Astrocyte of the spinal cord (primary cell): ENCODE measurements around the gene F2RL2.

Source experiments
- DNase-seq: peaks from one replicate; pipeline ENCODE4 v3.0.0; 2011; ENCODE audit warnings: low read depth, low spot score
- H3K4me3 ChIP-seq: 2 replicates; pipeline ENCODE4 v1.5.1; 2011; ENCODE audit warnings: low read depth, mild to moderate bottlenecking, low read length, moderate library complexity
- in situ Hi-C: cut with HindIII; loops from 2 replicates; pipeline ENCODE4 v1.10.0; 2017; ENCODE audit warnings: low sequenced_read_pairs
- TF ChIP-seq, protein P1 (sequence below): IDR thresholded peaks from 2 replicates; pipeline ENCODE4 v1.5.1; 2012; ENCODE audit warnings: low read depth, mild to moderate bottlenecking, low read length, inconsistent platforms

F2RL2 gene

GRCh38 chr5:76622973-76623596, at the start of gene F2RL2:
Gene F2RL2, minus strand, starts transcription at chr5:76623403. Its CDS starts 173 bp downstream, at chr5:76623230.
- peak; percentile 82 for DNase-seq
- TF ChIP-seq, protein P1, sequence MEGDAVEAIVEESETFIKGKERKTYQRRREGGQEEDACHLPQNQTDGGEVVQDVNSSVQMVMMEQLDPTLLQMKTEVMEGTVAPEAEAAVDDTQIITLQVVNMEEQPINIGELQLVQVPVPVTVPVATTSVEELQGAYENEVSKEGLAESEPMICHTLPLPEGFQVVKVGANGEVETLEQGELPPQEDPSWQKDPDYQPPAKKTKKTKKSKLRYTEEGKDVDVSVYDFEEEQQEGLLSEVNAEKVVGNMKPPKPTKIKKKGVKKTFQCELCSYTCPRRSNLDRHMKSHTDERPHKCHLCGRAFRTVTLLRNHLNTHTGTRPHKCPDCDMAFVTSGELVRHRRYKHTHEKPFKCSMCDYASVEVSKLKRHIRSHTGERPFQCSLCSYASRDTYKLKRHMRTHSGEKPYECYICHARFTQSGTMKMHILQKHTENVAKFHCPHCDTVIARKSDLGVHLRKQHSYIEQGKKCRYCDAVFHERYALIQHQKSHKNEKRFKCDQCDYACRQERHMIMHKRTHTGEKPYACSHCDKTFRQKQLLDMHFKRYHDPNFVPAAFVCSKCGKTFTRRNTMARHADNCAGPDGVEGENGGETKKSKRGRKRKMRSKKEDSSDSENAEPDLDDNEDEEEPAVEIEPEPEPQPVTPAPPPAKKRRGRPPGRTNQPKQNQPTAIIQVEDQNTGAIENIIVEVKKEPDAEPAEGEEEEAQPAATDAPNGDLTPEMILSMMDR, result no peak
- peak within 1 kb of the TSS; percentile 31 for H3K4me3 ChIP-seq
- in situ Hi-C loops, result loop anchor here (25.0 kb wide), 2 partner anchors 89 to 189 kb away; partner anchors contain the start of genes F2R and F2RL1

DNA sequence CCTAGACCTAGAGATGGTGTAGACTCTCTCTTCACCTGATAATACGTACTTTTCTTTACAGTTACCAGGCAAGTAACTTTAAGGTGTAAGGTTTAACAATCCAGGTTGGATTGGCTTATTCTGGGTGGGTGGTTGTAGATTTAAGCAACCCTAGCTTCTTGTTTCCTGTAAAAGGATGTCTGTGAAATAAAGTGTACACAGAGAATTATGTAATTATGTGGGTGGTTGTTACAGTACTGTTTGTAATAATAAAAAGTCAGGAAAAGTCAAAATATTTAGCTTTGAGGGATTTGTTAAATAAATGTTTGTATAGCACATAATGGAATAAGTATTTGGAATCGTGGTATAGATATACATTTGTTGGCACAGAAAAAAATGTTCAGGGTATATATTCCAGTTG, 49.0 kb upstream of the F2RL2 start:
- in situ Hi-C loops, result no loop called here
- DNase-seq, result no peak
- H3K4me3 ChIP-seq, result no peak overlapping the region
- TF ChIP-seq, protein P1, result no peak

GRCh38 chr5:76670508-76670907, 47.3 kb upstream of the F2RL2 start:
- no peak overlapping the region for H3K4me3 ChIP-seq
- in situ Hi-C loops, result no loop called here
- TF ChIP-seq, protein P1, result no peak
- DNase-seq, result no peak

DNA sequence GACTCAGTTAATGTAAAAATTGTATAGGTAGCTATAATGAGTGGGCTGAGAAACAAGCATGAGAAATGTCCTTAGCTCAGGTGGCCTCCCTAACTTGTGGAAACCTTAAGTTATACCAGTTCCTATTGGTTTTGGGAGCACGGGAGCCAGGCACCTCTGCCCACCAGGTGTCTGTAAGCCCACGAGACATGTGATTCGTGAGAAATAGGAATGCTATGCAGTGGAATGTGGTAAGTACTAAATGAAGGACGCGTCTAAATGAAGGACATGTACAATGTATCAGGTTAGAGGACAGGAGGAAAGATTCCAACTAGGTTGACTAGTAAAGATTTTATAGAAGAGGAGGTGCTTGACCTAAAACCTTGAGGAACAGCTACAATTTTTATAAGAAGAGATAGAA, 46.0 kb upstream of the F2RL2 start:
- TF ChIP-seq, protein P1, result no peak
- no peak for DNase-seq
- no peak overlapping the region for H3K4me3 ChIP-seq
- in situ Hi-C loops, result no loop called here

DNA sequence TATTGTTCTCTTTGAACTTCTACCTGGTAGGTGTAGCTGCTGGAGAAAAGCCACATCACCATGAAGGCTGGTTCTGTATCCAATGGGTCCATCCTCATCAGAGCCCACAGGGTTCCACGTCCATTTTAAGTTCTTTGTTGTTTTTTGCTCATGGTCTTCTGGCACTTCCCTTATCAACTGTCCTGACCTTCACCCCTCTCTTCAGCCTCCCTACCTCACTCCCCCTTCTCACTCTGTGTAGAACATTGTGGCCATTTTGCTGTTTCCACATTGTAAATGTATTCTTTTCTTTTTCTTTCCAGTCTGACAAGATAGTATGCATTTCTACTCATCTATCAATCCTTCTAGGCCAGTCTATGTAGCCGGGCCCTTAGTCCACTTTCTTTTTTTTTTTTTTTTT, 44.3 kb upstream of the F2RL2 start:
- TF ChIP-seq, protein P1, result no peak
- H3K4me3 ChIP-seq, result no peak overlapping the region
- in situ Hi-C loops, result no loop called here
- DNase-seq, result no peak

DNA sequence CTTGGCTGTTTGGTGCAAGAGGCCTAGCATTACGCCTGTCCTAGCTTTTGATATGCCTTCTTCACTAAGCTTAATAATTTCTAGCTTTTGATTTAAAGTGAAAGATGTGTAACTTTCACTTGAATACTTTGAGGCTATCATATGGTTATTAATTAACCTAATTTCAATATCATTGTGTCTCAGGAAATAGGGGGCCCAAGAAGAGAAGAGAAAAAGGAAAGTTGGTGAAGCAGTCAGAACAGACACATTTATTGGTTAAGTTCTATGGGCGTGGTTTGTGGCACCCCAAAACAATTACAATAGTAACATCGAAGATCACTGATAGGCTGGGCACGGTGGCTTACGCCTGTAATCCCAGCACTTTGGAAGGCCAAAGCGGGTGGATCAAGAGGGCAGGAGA, 40.9 kb upstream of the F2RL2 start:
- TF ChIP-seq, protein P1, result no peak
- no peak for DNase-seq
- in situ Hi-C loops, result no loop called here
- no peak overlapping the region for H3K4me3 ChIP-seq

- no peak for DNase-seq
- in situ Hi-C loops, result no loop called here
- TF ChIP-seq, protein P1, result no peak
- no peak overlapping the region for H3K4me3 ChIP-seq
Measured at GRCh38 chr5:76663573-76663972, 40.4 kb upstream of the F2RL2 start.
